ENCODE data around the gene PIGBOS1.
"Not testable (repeated sequence)": the region's sequence is repeated elsewhere in the genome, so short reads cannot be mapped to it uniquely, and the experiment has no call there.

PIGBOS1 gene

GRCh38 chr15:55290528-55291057 is 28.3 kb downstream of the PIGBOS1 start:
- peak; percentile 88 for DNase-seq

GRCh38 chr15:55289746-55290527 is 29.0 kb downstream of the PIGBOS1 start, which contains the start of gene RAB27A:
Gene RAB27A (minus strand): TSS chr15:55289813. CDS start chr15:55234934, 54,879 bp downstream.
- DNase-seq = peak; percentile 81

- peak; percentile 41 for DNase-seq
These were observed 29.7 kb downstream of the PIGBOS1 start for GRCh38 chr15:55289011-55289745.

- DNase-seq = no peak
These were observed 30.8 kb downstream of the PIGBOS1 start for GRCh38 chr15:55288006-55288717.

GRCh38 chr15:55286442-55287189 is 32.3 kb downstream of the PIGBOS1 start:
- DNase-seq = not testable (repeated sequence)

GRCh38 chr15:55284426-55284825 is 34.5 kb downstream of the PIGBOS1 start:
- DNase-seq = no peak

GRCh38 chr15:55283379-55284147 is 35.4 kb downstream of the PIGBOS1 start:
- no peak for DNase-seq

GRCh38 chr15:55282284-55282833 is 36.6 kb downstream of the PIGBOS1 start:
- DNase-seq = no peak

- no peak for DNase-seq
These were observed 37.2 kb downstream of the PIGBOS1 start for GRCh38 chr15:55281517-55282228.

- not testable (repeated sequence) for DNase-seq
These were observed 38.3 kb downstream of the PIGBOS1 start for GRCh38 chr15:55280589-55280988.

GRCh38 chr15:55279746-55280351 is 39.1 kb downstream of the PIGBOS1 start:
- DNase-seq = peak; percentile 52

- DNase-seq = no peak
These were observed 39.7 kb downstream of the PIGBOS1 start for GRCh38 chr15:55279100-55279745.

GRCh38 chr15:55277715-55278114 is 41.2 kb downstream of the PIGBOS1 start:
- DNase-seq = no peak

GRCh38 chr15:55277116-55277564 is 41.8 kb downstream of the PIGBOS1 start:
- DNase-seq = peak; percentile 32

- no peak for DNase-seq
These were observed 42.6 kb downstream of the PIGBOS1 start for GRCh38 chr15:55276324-55276723.

- DNase-seq = no peak
These were observed 48.6 kb downstream of the PIGBOS1 start for GRCh38 chr15:55270291-55270690.

- DNase-seq = no peak
These were observed 50.7 kb downstream of the PIGBOS1 start for GRCh38 chr15:55268176-55268695.

- peak; percentile 62 for DNase-seq
These were observed 51.3 kb downstream of the PIGBOS1 start for GRCh38 chr15:55267401-55268175.

Measured in activated CD8-positive, alpha-beta memory T cell treated with anti-CD3 and anti-CD28 coated beads, Interleukin-2, amount 50 U/mL, for 4 hours (primary cell).